HG02798 (cell line): Measurements from ENCODE around the gene TCAP.
"Not testable (repeated sequence)": the region's sequence is repeated elsewhere in the genome, so short reads cannot be mapped to it uniquely, and the experiment has no call there.

Experiments used
- ATAC-seq: cut with Tn5 transposase; IDR thresholded peaks from one replicate; pipeline ENCODE4 v1.9.1; 2021; ENCODE audit warnings: mild to moderate bottlenecking; ENCODE audit not compliant: unreplicated experiment, poor library complexity

The TCAP gene

GRCh38 chr17:39677542-39678339 lies 12.6 kb downstream of the TCAP start:
- ATAC-seq = no peak

GRCh38 chr17:39678340-39679116 lies 13.4 kb downstream of the TCAP start:
- ATAC-seq = no peak

GRCh38 chr17:39679521-39680192 lies 14.5 kb downstream of the TCAP start:
- no peak for ATAC-seq

GRCh38 chr17:39683295-39683939 lies 18.3 kb downstream of the TCAP start:
- ATAC-seq = no peak

- no peak for ATAC-seq
Observed at GRCh38 chr17:39684369-39685192, 19.4 kb downstream of the TCAP start.

- no peak for ATAC-seq
Observed at GRCh38 chr17:39687101-39687545, 22.0 kb downstream of the TCAP start.

- ATAC-seq = peak; percentile 93
Observed at GRCh38 chr17:39687546-39688474, 22.7 kb downstream of the TCAP start, which contains the start of gene PGAP3. Gene PGAP3, minus strand, starts transcription at chr17:39688057. Its CDS starts 43 bp downstream, at chr17:39688014.

- ATAC-seq = no peak
Observed at GRCh38 chr17:39688475-39688835, 23.3 kb downstream of the TCAP start.

- ATAC-seq = no peak
Observed at GRCh38 chr17:39688945-39689344, 23.8 kb downstream of the TCAP start.

- ATAC-seq = no peak
Observed at GRCh38 chr17:39694593-39694992, 29.4 kb downstream of the TCAP start.

GRCh38 chr17:39695089-39695474 lies 29.9 kb downstream of the TCAP start:
- no peak for ATAC-seq

GRCh38 chr17:39696731-39697130 lies 31.6 kb downstream of the TCAP start:
- ATAC-seq = no peak

- ATAC-seq = no peak
Observed at GRCh38 chr17:39697961-39698360, 32.8 kb downstream of the TCAP start.

- ATAC-seq = not testable (repeated sequence)
Observed at GRCh38 chr17:39699157-39699817, 34.1 kb downstream of the TCAP start.

GRCh38 chr17:39699818-39700147 lies 34.6 kb downstream of the TCAP start, which contains the start of gene ERBB2:
Gene ERBB2, plus strand, starts transcription at chr17:39700064. Its CDS starts 175 bp downstream, at chr17:39700239.
- ATAC-seq = no peak

- no peak for ATAC-seq
Observed at GRCh38 chr17:39700148-39700987, 35.2 kb downstream of the TCAP start.
